Measurements from ENCODE around the gene RAB38.

The RAB38 gene

GRCh38 chr11:88103337-88104206, 71.7 kb downstream of the RAB38 start:
- peak; percentile 67 to 77 for ATAC-seq (replicated peaks)
- DNase-seq = peak; percentile 11
- no peaks in the 10 kb centered on the region for H3K4me1 Mint-ChIP-seq

GRCh38 chr11:88102598-88102934, 72.7 kb downstream of the RAB38 start:
- no peak overlapping the region for H3K4me3 Mint-ChIP-seq
- H3K4me1 Mint-ChIP-seq = no peaks in the 10 kb centered on the region
- no peak overlapping the region for H3K27ac Mint-ChIP-seq
- DNase-seq (no peak), ATAC-seq (replicated peaks) (no peak)
- no peaks in the 10 kb centered on the region for H3K36me3 Mint-ChIP-seq
- no peaks in the 10 kb centered on the region for H3K27me3 Mint-ChIP-seq
- no peaks in the 10 kb centered on the region for H3K9me3 Mint-ChIP-seq

More at GRCh38 chr11:88103337-88104206, 71.7 kb downstream of the RAB38 start:
- no peaks in the 10 kb centered on the region for H3K36me3 Mint-ChIP-seq
- no peak overlapping the region for H3K4me3 Mint-ChIP-seq
- H3K27me3 Mint-ChIP-seq = no peaks in the 10 kb centered on the region
- H3K27ac Mint-ChIP-seq = no peak overlapping the region
- H3K9me3 Mint-ChIP-seq = peaks cover 0 to 2% of the 10 kb centered on the region in 2 donors

- Mint-ChIP-seq H3K4me1 (no peaks in the 10 kb centered on the region), H3K27me3 (no peaks in the 10 kb centered on the region), H3K27ac (no peak overlapping the region), H3K4me3 (no peak overlapping the region), H3K36me3 (no peaks in the 10 kb centered on the region), H3K9me3 (no peaks in the 10 kb centered on the region)
- DNase-seq (no peak), ATAC-seq (replicated peaks) (no peak)
These were observed 73.2 kb downstream of the RAB38 start for GRCh38 chr11:88101881-88102597.

DNA sequence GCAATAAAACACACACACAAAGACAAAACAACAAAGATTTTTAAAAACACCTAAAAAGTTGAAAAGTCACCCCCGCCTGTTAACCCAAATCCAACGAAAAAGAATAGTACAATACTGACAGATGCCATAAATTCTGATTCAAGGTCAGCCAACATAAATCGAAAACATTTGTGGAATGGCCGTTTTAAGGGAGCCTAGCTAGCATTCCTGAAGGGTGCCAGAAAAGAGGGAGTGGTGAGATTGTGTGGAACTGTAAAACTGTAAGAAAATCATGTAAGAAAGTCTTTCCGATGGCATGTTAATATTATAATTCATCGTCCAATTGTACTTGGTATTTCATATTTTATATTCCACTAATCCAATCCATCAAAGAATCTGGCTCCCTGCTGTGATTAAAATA, 75.1 kb downstream of the RAB38 start:
- Mint-ChIP-seq H3K27ac (no peak overlapping the region), H3K4me1 (no peaks in the 10 kb centered on the region), H3K27me3 (no peaks in the 10 kb centered on the region), H3K4me3 (no peak overlapping the region), H3K36me3 (no peaks in the 10 kb centered on the region), H3K9me3 (no peaks in the 10 kb centered on the region)
- DNase-seq (no peak), ATAC-seq (replicated peaks) (no peak)

DNA sequence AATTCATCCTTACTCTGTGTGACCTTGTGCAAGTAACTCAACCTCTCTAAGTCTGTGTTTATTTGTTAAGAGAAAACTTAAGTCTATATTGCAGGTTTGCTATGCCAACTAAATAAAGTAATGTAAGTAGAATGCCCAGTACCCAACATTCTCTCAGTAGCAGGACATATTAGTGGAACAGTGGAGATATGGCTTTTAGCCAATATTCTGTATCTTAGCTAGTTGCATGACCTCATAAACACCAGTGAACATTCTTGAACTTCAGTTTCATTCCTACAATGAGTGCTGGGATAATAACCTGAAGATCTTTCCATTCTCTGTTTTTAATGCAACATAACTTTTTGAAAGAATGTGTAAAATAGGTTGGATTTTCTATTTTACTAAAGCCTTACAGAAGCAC, 77.0 kb downstream of the RAB38 start:
- Mint-ChIP-seq H3K27ac (no peak overlapping the region), H3K27me3 (no peaks in the 10 kb centered on the region), H3K36me3 (no peaks in the 10 kb centered on the region), H3K4me3 (no peak overlapping the region), H3K4me1 (no peaks in the 10 kb centered on the region), H3K9me3 (no peaks in the 10 kb centered on the region)
- ATAC-seq (replicated peaks) (no peak), DNase-seq (no peak)

- Mint-ChIP-seq H3K4me1 (no peaks in the 10 kb centered on the region), H3K36me3 (no peaks in the 10 kb centered on the region), H3K27me3 (peaks cover 0 to 5% of the 10 kb centered on the region in 2 donors), H3K27ac (no peak overlapping the region), H3K4me3 (no peak overlapping the region), H3K9me3 (no peaks in the 10 kb centered on the region)
- ATAC-seq (replicated peaks) (no peak), DNase-seq (no peak)
These were observed 86.1 kb downstream of the RAB38 start for GRCh38 chr11:88089134-88089533.

GRCh38 chr11:88087337-88087736, 87.9 kb downstream of the RAB38 start:
- Mint-ChIP-seq H3K27ac (no peak overlapping the region), H3K27me3 (peaks cover 0 to 5% of the 10 kb centered on the region in 2 donors), H3K4me1 (no peaks in the 10 kb centered on the region), H3K9me3 (no peaks in the 10 kb centered on the region), H3K36me3 (no peaks in the 10 kb centered on the region), H3K4me3 (no peak overlapping the region)
- DNase-seq (no peak), ATAC-seq (replicated peaks) (no peak)

DNA sequence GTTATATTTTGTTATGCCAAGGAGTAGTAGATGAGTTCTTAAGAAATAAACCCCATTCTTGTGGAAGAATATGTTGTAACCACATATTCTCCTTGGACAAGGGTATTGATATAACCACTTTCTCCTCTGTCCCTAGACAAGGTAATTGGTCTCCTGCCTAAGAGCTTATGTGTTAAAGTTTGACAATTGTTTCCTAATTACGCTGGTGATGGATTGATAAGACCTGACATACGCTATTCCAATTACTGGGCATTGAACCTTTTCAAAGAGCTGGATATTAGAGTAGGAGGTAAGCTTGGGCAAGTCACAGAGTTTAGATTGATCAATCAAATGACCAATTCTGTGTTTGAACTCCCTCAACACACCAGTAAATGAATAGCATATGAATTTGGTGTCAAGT, 88.9 kb downstream of the RAB38 start:
- Mint-ChIP-seq H3K27me3 (peaks cover 0 to 5% of the 10 kb centered on the region in 2 donors), H3K4me3 (no peak overlapping the region), H3K36me3 (no peaks in the 10 kb centered on the region), H3K4me1 (no peaks in the 10 kb centered on the region), H3K9me3 (no peaks in the 10 kb centered on the region), H3K27ac (no peak overlapping the region)
- DNase-seq (no peak), ATAC-seq (replicated peaks) (no peak)

- Mint-ChIP-seq H3K27ac (no peak overlapping the region), H3K4me1 (no peaks in the 10 kb centered on the region)
- ATAC-seq (replicated peaks) = no peak
These were observed 104.8 kb downstream of the RAB38 start for GRCh38 chr11:88070437-88070836.

DNA sequence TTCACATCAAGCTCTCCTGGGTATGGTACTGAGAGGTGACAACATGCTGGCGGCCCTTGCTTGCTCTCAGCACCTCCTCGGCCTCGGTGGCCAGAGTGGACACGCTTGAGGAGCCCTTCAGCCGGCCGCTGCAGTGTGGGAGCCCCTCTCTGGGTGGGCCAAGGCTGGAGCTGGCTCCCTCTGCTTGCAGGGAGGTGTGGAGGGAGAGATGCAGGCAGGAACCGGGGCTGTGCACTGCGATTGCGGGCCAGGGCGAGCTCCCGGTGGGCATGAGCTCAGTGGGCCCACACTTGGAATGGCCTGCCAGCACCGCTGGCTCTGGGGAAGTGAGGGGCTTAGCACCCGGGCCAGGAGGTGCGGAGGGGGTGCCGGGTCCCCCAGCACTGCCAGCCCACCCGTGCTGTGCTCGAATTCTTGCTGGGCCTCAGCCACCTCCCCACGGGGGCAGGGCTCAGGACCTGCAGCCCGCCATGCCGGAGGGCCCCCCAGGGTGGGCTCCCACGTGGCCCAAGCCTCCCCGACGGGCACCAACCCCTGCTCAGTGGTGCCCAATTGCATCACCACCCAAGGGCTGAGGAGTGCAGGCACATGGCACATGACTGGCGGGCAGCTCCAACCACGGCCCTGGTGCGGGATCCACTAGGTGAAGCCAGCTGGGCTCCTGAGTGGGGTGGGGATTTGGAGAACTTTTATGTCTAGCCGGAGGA, 106.2 kb downstream of the RAB38 start:
- Mint-ChIP-seq H3K36me3 (no peaks in the 10 kb centered on the region), H3K4me1 (no peaks in the 10 kb centered on the region), H3K27ac (no peak overlapping the region), H3K27me3 (no peaks in the 10 kb centered on the region), H3K4me3 (no peak overlapping the region), H3K9me3 (peaks cover 8 to 10% of the 10 kb centered on the region in 2 donors)
- no peak for DNase-seq
- ATAC-seq (replicated peaks) = no peak

More at GRCh38 chr11:88070437-88070836, 104.8 kb downstream of the RAB38 start:
- H3K9me3 Mint-ChIP-seq = peaks cover 11 to 13% of the 10 kb centered on the region in 2 donors
- no peaks in the 10 kb centered on the region for H3K36me3 Mint-ChIP-seq
- H3K4me3 Mint-ChIP-seq = no peak overlapping the region
- no peaks in the 10 kb centered on the region for H3K27me3 Mint-ChIP-seq
- no peak for DNase-seq

DNA sequence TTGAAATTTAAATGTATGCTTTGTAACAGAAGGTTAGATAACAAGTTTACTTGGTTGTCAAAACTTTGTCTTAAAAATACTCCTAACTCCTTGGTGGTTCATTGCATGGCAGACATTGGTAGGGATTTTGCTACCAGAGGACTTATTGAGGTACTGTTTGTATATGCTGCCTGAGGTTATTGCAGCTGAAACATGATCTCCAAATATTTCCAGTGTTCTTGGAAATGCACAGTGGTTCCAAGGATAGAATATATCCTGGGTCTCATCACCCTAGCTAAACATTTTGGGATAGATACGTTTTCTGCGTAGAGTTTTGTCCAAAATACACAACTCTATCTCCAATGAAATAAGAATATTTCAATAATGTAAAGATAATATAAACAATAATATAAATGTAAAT, 109.2 kb downstream of the RAB38 start:
- Mint-ChIP-seq H3K9me3 (peaks cover 0 to 10% of the 10 kb centered on the region in 2 donors), H3K4me1 (no peaks in the 10 kb centered on the region), H3K36me3 (no peaks in the 10 kb centered on the region), H3K27me3 (no peaks in the 10 kb centered on the region), H3K4me3 (no peak overlapping the region), H3K27ac (no peak overlapping the region)
- ATAC-seq (replicated peaks) = no peak
- no peak for DNase-seq

DNA sequence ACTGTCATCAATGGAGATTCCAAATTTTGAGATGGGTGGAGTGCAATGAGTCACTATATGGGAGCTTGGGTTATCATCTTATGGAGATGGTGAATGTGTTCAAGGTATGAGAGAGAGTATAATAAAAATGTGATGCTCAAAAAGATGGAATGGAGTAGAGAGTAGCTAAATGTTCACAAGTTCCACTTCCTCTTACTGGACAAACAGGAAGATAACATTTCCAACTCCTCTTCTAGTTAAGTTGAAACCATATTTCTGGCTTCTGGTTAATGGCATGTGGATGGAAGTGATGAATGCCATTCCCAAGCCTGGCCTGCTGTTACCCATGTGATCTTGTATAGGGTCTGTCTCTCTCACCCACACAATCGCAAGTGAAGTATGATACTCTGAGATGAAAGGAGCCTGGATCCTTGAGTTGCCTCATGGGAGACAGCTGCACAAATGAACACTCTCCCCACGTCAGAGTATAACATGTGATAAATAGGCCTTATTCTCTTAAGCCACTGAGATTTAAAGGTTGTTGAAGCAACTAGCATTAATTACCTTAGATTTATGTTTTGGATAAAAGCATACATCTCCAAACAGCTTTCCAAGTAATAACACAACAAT, 111.0 kb downstream of the RAB38 start:
- no peak overlapping the region for H3K4me3 Mint-ChIP-seq
- H3K27ac Mint-ChIP-seq = no peak overlapping the region
- H3K36me3 Mint-ChIP-seq = no peaks in the 10 kb centered on the region
- H3K27me3 Mint-ChIP-seq = no peaks in the 10 kb centered on the region
- no peak for ATAC-seq (replicated peaks)
- H3K4me1 Mint-ChIP-seq = no peaks in the 10 kb centered on the region
- H3K9me3 Mint-ChIP-seq = peaks cover 0 to 6% of the 10 kb centered on the region in 2 donors
- no peak for DNase-seq
